ENCODE data around the gene CCT2. TPM values are rescaled to one million over a fixed set of nuclear protein-coding genes. Genes with fewer than 3 reads are reported as not detected.
A peak's percentile ranks its signal among the peaks of the same experiment; 100 is the strongest.

The CCT2 gene
- total and polyA plus RNA-seq, 2 of the 8 experiments (the other 6 are each of a cell fraction or from before 2014, with no cell fraction given): 244 to 419 TPM

- WGBS, 2 experiments (ENCODE audit: extremely low coverage in 1 of 2, insufficient coverage in 1 of 2, insufficient read length in 1 of 2, insufficient replicate concordance in 2 of 2, low coverage in 1 of 2, low lambda C conversion rate in 2 of 2, missing lambda C conversion rate in 1 of 2): 91% methylated on average over 3 of the region's 3 CpGs; no CpG with 5 or more reads in 1 of the 2 experiments
- H3K4me3 ChIP-seq (ENCODE audit: extremely low read depth in 1 of 4, insufficient read depth in 2 of 4, low read depth in 3 of 4, low read length in 4 of 4): no peak overlapping the region
- peaks cover 0 to 8% (median 3%) of the 10 kb centered on the region in 4 experiments; a peak in 4 of 8 replicates for H3K36me3 ChIP-seq (ENCODE audit: control insufficient read depth in 2 of 4, insufficient read depth in 4 of 4, low read length in 3 of 4)
- H3K79me1 ChIP-seq (ENCODE audit: low read depth, low read length): no peaks in the 10 kb centered on the region
- no peak overlapping the region for H2BK5ac ChIP-seq (ENCODE audit: low read depth, low read length)
- H3K27ac ChIP-seq (ENCODE audit: low read depth, low read length): no peak overlapping the region
- H2BK20ac ChIP-seq (ENCODE audit: low read length): no peak overlapping the region
- H3K14ac ChIP-seq (ENCODE audit: insufficient read length): no peak overlapping the region
- ChIA-PET POLR2A (ENCODE audit: partially characterized antibody) (interaction anchor here (1.4 to 1.6 kb wide), 2 partner anchors 12 to 96 kb away, joined by 4 read pairs; partner anchors contain the start of gene FRS2), CTCF (ENCODE audit: partially characterized antibody) (interaction anchor here (0.6 to 8.7 kb wide), 30 partner anchors 9 to 312 kb away, joined by 3 to 57 read pairs (median 4); partner anchors contain the start of gene FRS2)
- no peak overlapping the region for H3K23ac ChIP-seq (ENCODE audit: insufficient read length)
- H3K27me3 ChIP-seq (replicated peaks in 1 of 4; ENCODE audit: control insufficient read depth in 3 of 4, extremely low read depth in 1 of 4, insufficient read depth in 3 of 4, low read length in 3 of 4): peaks cover 0 to 1% (median 0%) of the 10 kb centered on the region in 4 experiments; a peak in 1 of 7 replicates
- H3K4ac ChIP-seq (replicated peaks; ENCODE audit: insufficient read length, low read depth, low read length): no peak overlapping the region
- no peak overlapping the region for H4K8ac ChIP-seq (ENCODE audit: extremely low read depth, insufficient read depth, low read length)
- H3K4me1 ChIP-seq (replicated peaks in 1 of 4; ENCODE audit: control insufficient read depth in 3 of 4, insufficient read depth in 4 of 4, low read length in 3 of 4): no peaks in the 10 kb centered on the region
- no peak overlapping the region for H4K5ac ChIP-seq (ENCODE audit: insufficient read length, low read depth, low read length)
- H3K56ac ChIP-seq (replicated peaks; ENCODE audit: insufficient read length, low read depth, low read length): no peak overlapping the region
- no peak overlapping the region for H2BK120ac ChIP-seq (replicated peaks; ENCODE audit: low read depth, low read length)
- H3K4me2 ChIP-seq (ENCODE audit: insufficient read depth in 1 of 2, low read depth in 2 of 2, low read length in 2 of 2): no peak overlapping the region
- H2BK15ac ChIP-seq (ENCODE audit: low read length): no peak overlapping the region
- DNase-seq (ENCODE audit: low read depth in 1 of 2, low spot score in 2 of 2) (no peak), FAIRE-seq (peak; percentile 81)
- H2AK5ac ChIP-seq (ENCODE audit: low read depth, low read length): no peak overlapping the region
- no peak overlapping the region for H2BK12ac ChIP-seq (ENCODE audit: low read depth, low read length)
- H3K18ac ChIP-seq (ENCODE audit: extremely low read depth, low read length): no peak overlapping the region
- no peak overlapping the region for H3K9ac ChIP-seq (replicated peaks in 1 of 4; ENCODE audit: extremely low read depth in 1 of 4, low read depth in 3 of 4, low read length in 3 of 4)
- H3K23me2 ChIP-seq (ENCODE audit: low read depth, low read length): no peaks in the 10 kb centered on the region
- no peak for TF ChIP-seq SRF (IDR thresholded peaks at IDR 0.05; ENCODE audit: low read depth, low read length)
- no peak for TF ChIP-seq TCF12 (IDR thresholded peaks at IDR 0.05; ENCODE audit: low read depth, low read length)
- peak in 1 of 3 experiments; percentile 43; a peak in 2 of 4 replicates for TF ChIP-seq CTCF (IDR thresholded peaks at IDR 0.05; ENCODE audit: control extremely low read depth in 1 of 3, insufficient read depth in 1 of 3, low read depth in 1 of 3, low read length in 3 of 3)
- TF ChIP-seq KDM1A (IDR thresholded peaks at IDR 0.05; ENCODE audit: borderline replicate concordance, low read length): no peak
- TF ChIP-seq RFX5 (IDR thresholded peaks at IDR 0.05; ENCODE audit: borderline replicate concordance, low read depth, low read length): no peak
- peak in 1 of 2 experiments; percentile 12; a peak in 1 of 4 replicates for TF ChIP-seq RAD21 (IDR thresholded peaks at IDR 0.05 in 1 of 2, conservative IDR thresholded peaks at IDR 0.05 in 1 of 2; ENCODE audit: low read depth in 2 of 2, low read length in 2 of 2)
- no peak for TF ChIP-seq EZH2 (IDR thresholded peaks at IDR 0.05; ENCODE audit: low read depth, low read length, severe bottlenecking)
- no peak for TF ChIP-seq EP300 (IDR thresholded peaks at IDR 0.05; ENCODE audit: borderline replicate concordance in 1 of 2, low read depth in 2 of 2, low read length in 2 of 2)
- TF ChIP-seq CTBP2 (IDR thresholded peaks at IDR 0.05; ENCODE audit: borderline replicate concordance, insufficient read depth, insufficient read length, low read length): no peak
- H3K79me2 ChIP-seq (ENCODE audit: control insufficient read depth in 1 of 2, insufficient read depth in 2 of 2, low read length in 2 of 2): no peaks in the 10 kb centered on the region
- no peaks in the 10 kb centered on the region for H4K20me1 ChIP-seq (replicated peaks in 1 of 2; ENCODE audit: control insufficient read depth in 1 of 2, insufficient read depth in 2 of 2, low read length in 2 of 2)
- H3K9me3 ChIP-seq (ENCODE audit: insufficient read depth in 2 of 2, low read depth in 1 of 2, low read length in 1 of 2): no peaks in the 10 kb centered on the region
- no peak overlapping the region for H2AFZ ChIP-seq (ENCODE audit: low read length)
- no peak overlapping the region for H4K91ac ChIP-seq (replicated peaks; ENCODE audit: insufficient read length, low read length)
Observed at GRCh38 chr12:69566603-69567002, 18.7 kb upstream of the CCT2 start.
